ENCODE data around the gene MALT1.

The MALT1 gene

DNA sequence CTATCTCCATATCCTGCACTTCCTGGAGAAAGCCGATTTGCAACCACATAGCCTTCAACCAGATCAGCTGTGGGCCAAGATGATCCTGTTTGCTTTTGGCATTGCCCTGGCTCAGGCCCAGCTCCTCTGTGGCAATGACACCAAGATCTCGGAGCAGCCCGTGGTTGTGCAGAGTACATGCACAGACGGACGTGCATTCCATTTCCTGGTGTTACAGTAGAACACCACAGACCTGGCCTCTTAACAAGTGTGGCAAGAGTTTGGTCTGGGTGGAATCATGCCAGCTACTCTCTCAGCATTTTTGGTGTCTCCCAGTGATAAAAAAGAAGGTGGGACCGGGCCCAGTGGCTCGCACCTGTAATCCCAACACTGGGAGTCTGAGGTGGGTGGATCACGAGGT, 20.0 kb downstream of the MALT1 start:
- DNase-seq (ENCODE audit: low read depth in 2 of 2): no peak

DNA sequence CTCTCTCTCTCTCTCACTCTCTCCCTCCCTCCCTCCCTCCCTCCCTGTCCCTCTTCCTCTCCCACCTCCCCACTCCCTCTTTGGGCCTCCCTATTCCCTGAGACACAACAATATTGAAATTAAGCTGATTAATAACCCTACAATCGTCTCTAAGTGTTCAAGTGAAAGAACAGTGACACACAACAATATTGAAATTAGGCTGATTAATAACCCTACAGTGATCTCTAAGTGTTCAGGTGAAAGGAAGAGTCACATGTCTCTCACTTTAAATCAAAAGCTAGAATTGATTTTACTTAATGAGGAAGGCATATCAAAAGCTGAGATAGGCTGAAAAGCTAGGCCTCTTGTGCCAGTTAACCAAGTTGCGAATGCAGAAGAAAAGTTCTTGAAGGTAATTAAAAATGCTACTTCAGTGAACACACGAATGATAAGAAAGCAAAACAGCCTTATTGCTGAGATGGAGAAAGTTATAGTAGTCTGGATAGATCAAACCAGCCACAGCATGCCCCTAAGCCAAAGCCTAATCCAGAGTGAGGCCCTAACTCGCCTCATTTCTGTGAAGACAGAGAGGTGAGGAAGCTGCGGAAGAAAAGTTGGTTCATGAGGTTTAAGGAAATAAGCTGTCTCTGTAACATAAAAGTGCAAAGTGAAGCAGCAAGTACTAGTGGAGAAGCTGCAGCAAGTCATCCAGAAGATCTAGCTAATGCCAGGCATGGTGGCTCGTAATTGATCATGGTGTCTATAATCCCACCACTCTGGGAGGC, 21.3 kb downstream of the MALT1 start:
- DNase-seq (ENCODE audit: low read depth in 2 of 2): no peak

DNA sequence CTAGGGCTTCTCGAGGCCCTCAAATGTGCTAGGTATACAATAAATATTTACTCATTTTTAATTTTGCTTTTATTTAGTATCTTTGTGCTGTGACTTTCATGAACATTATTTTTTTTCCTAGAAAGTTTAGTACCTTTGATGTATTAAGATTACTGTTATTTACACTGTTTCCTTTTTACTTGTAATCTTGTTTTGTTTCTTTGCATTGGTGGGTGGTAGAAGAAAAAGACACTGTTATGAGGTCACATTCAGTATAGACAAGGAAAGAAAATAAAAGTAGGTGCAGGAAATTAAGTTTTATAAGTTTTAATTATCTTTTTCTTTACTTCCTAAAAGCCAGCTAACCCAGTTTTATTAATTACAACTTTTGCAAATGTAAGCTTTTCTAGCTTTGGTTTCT, 23.0 kb downstream of the MALT1 start:
- DNase-seq (ENCODE audit: low read depth in 2 of 2): no peak

DNA sequence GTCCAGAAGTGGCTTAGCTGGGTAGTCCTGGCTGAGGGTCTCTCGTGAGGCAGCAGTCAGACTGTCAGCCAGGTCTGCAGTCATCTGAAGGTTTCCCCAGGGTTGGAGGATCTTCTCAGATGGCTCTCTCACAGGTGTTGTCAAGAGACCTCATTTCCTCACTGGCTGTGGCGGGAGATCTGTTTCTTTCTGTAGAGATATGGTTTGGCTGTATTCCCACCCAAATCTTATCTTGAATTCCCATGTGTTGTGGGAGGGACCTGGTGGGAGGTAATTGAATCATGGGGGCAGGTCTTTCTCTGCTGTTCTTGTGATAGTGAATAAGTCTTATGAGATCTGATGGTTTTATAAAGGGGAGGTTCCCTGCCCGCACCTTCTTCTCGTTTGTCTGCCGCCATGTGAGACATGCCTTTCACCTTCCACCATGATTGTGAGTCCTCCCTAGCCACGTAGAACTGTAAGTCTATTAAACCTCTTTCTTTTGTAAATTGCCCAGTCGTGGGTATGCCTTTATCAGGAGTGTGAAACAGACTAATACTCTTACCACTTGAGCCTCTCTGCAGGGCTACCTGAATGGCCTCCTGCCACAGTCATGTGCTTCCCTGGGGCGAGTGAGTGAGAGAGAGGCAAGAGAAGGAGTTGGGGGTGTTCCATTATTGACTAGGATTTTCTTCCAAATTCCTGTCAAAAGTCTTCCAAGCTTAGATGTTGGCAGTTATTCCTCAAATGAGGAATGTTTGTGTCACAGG, 23.6 kb downstream of the MALT1 start:
- DNase-seq (ENCODE audit: low read depth in 2 of 2): no peak

DNA sequence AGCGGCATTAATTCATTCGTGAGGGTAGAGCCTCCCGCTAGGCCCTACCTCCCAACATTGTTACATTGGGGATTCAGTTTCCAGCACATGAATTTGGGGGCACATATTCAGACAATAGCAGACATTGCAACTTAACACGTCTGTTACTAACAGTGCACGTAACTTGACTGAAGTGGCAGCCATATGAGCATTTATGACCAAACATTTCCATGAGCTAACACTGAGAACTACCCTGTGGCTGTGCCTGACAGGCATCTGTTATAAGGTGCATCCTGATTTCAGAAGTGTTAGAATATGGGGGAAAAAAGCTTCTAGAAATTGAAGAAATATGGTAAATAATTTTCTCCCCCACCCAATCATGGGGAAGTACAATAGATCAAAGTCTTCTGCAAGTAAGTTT, 24.5 kb downstream of the MALT1 start:
- DNase-seq (ENCODE audit: low read depth in 2 of 2): no peak

DNA sequence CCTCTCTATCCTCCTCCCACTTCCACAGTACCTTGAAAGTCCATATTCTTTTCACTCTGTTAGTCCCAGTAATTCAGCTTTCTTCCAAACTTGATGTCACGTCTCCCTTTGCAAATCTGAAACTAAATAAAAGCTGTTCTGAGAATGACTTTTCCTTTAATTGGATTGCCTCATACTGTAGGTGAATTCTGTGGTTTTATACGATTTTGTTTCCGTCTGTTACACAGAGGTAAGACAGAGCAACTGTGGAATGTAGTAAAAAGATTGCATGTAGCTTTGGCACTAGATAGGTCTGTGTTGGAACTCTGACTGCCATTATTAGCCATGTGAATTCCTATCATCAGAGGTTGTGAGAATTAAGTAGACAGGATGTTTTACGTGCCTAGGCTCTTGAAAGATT, 25.9 kb downstream of the MALT1 start:
- no peak for DNase-seq (ENCODE audit: low read depth in 2 of 2)

DNA sequence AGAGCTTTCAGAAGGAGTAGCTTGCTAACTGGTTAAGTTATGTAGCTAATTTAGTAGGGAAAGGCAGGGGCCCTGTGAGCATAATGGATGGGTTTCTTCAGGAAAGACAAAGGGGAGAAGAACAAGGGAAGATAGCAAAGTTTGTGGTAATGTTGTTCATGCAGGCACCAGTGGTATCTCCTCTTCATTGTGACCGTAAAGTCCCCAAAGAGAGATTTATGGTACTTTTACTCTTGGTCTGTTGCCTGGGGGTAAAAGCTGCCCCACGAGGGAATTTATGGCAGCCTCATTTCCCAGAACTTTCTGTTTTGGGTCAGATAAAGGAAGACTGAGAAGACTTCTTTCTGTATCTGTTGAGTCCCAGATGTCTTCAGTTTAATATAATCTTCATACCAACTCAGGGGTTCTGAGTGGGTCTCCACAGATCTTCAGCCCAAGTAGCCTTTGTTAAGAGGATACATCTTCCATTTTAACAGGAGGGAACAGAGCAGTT, 27.5 kb downstream of the MALT1 start:
- DNase-seq (ENCODE audit: low read depth in 2 of 2): no peak

DNA sequence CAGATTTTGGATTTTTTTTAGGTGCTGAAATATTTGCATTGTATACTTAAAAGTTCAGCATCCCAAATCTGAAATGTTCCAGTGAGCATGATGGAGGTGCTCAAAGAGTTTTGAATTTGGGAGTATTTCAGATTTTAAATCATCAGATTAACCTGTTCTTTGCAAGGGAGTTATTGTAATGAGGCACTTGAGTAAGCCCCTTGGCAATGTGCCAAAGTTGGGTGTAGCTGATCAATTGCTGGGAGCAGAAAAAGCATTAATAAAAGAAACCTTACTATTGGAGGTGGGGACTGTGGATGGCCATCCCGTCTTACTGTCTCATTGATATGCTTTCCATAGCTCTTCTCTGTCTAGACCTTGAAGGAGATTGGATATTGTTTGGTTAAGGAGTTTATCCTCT, 28.3 kb downstream of the MALT1 start:
- DNase-seq (ENCODE audit: low read depth in 2 of 2): no peak

DNA sequence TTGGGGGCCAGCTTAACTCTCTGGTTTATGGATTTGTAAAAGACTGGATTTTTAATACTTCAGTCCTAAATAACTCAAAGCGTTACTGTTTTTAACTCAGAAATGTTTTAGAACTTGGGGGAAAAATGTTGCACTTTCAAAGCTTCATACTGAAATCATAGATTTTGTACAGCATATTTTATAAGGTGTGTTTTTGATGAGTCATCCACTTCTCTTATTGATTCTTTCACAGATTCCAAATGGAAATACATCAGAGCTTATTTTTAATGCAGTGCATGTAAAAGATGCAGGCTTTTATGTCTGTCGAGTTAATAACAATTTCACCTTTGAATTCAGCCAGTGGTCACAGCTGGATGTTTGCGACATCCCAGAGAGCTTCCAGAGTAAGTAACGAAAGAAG, 28.9 kb downstream of the MALT1 start:
- DNase-seq (ENCODE audit: low read depth in 2 of 2): no peak

DNA sequence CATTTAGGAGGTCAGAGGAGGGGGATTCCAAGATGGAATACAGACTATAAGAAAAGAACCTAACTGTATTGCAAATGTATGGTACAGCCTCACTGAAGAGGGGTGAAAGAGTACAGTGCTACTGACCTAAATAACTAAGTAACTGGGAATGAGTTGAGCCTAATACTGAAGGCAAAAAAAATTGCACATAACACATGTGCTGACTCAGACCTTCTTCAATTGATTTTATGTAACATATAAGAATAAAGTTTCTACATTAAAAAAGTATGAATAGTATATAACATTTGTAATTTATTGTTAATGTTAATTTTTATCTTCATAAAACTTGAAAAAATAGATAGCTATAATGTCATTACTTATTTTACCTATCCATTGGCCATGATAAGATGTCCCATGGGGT, 41.7 kb downstream of the MALT1 start:
- DNase-seq (ENCODE audit: low read depth in 2 of 2): no peak

DNA sequence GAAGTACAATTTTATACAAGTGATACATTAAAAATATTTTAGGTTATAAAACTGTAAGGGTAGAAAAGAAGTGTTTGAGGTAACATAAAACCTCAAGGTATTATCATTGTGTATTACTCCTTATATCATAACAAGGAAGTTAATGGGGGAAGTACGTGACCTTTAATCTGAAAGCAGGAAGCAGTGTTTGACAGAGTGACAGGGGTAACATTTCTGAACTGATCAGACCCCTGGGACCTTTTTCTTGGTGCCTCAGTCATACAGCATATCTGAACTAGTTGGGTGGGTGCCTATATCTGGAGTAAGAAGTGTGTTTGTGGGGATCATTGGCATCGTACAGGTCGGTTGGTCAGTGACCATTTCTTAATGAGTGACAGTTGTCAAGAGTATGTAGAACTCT, 43.0 kb downstream of the MALT1 start:
- no peak for DNase-seq (ENCODE audit: low read depth in 2 of 2)

DNA sequence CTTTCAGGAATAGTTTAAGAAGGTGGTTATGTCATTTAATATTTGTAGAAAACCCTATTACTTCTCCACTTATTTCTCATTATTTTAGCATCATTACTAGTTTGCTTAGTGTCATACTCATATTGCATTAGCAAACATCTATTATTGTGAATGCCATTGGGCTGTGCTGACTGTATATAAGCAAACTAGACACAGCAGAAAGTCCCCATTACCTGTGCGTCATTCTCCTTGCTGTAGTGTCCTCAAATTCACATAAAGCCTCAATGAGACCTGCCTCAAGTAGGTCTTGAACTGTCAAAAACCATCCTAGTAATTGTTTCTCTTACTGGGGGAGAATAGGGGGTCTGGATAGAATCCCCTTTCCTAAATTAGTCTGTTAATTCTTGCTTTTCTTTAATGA, 43.6 kb downstream of the MALT1 start:
- DNase-seq (ENCODE audit: low read depth in 2 of 2): no peak

DNA sequence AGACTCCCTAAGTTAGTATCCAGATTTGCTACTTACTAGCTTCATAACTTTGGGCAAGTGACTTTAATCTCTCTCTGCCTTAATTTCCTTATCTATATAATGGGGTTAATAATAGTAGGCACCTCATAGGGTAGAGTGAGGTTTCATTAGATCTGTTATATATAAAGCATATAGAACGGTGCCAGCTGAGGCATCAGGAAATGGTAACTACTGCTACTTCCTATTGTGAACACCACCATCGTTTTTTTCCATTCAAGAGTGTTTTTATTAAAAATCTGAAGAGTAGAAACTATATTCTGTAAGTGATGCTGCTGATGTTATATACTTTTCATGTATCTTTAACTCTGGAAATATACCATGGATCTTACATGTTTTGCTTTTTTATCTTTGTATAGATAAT, 44.3 kb downstream of the MALT1 start:
- no peak for DNase-seq (ENCODE audit: low read depth in 2 of 2)

DNA sequence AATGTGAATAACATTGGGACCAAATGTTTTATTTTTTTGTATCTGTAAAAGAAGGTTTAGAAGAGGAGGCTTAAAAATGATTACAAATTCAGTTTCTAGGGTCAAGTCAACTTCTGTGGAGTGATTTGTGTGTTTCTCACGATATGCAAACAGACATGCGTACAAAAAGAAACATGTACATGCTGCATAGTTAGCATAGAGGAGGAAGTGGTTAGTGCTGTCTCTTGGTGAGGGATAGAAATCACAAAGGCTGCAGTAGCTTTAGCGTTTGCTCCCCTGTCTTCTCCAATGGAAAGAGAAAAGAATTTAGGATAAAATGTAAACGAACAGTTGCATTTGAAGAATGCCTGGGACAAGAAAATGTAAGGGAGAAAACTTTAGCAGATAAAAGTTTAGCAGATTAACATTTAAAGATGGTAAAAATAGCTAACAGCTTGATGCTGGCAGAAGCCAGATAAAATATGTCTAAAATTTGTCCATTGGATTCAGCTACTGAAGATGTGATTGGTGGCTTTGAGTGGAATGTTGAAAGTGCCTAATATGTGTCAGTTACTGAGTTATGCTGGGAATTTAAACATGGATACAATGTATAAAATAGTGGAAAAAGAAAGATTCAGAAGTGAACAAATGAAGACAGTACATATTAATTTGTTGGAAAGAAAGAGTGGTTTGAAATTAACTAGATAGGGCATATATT, 44.9 kb downstream of the MALT1 start:
- peak in 1 of 2 donors; percentile 7 for DNase-seq (ENCODE audit: low read depth in 2 of 2)

DNA sequence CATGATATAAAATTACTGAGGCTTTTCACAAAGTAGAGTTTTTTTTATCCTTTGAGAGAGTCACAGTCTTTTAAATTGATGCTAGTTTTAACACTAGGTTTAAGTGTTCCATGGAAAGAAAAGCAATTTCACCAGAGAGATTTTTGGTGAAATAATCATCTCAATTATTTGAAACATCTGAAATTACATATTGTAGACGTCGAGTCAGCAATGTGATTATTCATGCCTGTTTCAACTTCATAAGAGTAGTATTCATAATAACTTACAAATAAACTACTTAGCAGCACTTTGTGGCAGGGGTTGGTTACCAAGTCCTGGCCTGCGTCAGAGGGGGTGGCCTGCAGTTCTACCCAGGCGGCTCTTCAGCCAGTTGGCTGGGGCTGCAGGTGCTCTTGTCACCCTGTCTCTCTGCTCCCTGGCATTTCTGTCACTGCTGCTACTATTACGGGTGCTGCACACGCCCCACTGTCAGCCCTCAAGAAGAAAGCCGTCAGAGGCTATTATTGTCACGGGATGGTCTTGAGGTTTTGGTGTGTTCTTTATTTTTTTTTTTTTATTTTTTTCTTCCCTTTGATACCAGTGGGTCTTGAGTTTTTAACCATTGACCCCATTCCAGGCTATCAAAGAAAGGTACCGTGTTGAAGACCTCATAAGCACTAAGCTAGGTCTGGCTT, 50.4 kb downstream of the MALT1 start:
- no peak for DNase-seq (ENCODE audit: low read depth in 2 of 2)

DNA sequence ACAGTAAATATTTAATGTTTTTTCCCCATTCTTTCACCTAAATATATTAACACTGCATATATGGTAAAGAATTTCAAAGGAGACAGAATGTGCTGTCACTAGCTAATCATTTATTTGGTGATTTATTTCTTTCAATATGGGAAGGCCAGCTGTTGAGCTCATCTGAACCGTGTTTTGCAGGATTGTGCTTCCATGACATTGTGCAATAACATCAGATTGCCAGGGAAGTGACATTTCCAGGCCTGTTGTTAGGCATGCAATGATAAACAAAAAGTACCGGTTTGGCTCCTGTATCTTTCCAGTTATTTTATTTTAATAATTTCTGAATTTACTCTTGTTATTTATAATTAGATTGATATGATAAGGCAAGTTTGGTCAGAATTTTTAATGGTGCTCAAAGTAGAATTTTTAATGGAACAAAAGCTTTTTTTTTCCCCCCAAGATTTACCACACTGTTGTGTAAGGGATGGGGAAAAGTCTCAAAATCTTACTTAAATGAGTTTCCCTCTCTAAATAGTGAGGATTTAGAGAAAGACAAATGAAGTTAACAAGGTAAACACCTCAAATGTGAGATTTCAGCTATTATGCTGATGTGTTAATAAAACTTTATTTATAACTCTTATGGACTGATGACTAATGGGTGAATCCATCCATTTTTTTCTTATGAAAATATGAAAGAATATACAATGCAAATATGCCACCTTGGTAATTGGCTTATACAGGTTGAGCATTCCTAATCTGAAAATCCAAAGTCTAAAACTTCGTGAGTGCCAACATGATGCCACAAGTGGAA, 52.7 kb downstream of the MALT1 start:
- DNase-seq (ENCODE audit: low read depth in 2 of 2): no peak

DNA sequence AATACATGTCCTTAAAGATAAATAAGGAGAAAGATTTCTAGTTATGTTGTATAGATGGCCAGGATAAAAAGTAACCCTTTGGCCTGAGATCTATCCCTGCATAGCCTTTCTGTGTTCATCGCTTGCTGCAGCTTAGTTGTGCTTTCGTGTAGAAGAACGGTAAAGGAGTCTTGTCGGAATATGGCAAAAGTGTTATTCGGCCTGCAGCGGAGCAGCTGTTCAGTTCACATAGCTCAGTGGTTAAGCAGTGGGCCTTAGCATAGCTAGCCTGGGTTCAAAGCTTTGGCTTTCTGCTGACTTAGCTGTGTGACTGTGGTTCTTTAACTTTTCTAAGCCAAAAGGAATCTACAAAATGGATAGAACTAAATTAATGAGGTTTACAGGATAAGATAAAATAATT, 55.4 kb downstream of the MALT1 start:
- no peak for DNase-seq (ENCODE audit: low read depth in 2 of 2)

DNA sequence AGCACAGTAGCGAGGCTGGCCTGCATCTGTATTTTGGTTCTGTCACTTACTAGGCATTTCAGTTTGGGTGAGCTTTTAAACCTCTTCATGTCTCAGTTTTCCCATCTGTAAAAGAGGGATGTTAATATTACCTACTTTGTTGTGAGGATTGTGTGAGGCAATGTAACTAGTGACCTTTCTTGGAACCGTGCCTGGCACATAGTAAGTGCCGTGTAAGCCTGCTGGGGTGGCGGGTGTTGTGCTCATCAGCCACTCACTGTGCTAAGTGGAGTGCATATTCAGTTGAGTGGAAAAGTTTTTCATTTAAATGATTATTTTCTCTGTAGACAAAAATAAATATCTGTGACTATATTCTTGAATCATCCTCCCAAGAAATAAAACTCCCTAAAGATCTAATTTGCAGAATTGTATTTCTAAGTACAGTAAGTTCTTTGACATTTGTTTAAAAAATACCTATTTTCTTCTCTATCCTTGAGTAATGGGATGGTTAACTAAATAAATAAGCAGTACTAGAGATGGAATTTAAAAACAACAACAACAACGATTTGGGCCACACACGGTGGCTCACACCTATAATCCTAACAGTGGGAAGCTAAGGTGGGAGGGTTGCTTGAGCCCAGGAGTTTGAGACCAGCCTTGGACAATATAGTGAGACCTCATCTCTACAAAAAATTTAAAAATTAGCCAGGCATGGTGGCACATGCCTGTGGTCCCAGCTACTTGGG, 56.7 kb downstream of the MALT1 start:
- no peak for DNase-seq (ENCODE audit: low read depth in 2 of 2)

DNA sequence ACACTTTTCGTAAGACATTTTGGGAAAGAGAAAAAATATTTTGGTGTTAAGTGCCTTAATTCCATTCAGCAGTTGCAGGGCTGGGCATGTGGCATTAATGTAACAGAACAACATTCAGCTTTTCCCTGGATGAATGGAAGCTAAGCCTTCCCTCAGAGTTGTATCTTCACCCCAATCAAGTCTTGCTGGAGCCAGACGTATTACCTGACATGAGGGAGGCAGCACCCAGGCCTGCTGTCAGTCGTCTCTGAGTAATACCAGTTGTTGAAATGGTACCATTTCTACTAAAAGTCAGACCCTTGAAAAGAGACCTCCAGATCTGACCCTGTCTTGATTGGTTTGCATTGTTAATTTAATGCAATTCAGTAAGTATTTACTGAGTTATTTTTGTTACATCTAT, 57.5 kb downstream of the MALT1 start:
- no peak for DNase-seq (ENCODE audit: low read depth in 2 of 2)

DNA sequence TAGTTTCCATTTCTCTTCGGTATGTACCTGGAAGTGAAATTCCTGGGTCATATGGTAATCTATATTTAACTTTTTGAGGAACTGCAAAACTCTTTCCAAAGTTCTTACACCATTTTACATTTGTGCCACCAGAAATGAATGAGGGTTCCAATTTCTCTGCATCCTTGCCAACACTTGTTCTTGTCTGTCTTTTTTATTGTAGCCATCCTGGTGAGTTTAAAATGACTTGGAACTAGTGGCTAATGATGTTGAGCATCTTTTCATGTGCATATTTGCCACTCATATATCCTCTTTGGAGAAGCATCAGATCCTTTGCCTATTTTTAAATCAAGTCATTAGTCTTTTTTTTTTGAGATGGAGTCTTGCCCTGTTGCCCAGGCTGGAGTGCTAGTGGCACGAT, 59.4 kb downstream of the MALT1 start:
- DNase-seq (ENCODE audit: low read depth in 2 of 2): no peak

DNA sequence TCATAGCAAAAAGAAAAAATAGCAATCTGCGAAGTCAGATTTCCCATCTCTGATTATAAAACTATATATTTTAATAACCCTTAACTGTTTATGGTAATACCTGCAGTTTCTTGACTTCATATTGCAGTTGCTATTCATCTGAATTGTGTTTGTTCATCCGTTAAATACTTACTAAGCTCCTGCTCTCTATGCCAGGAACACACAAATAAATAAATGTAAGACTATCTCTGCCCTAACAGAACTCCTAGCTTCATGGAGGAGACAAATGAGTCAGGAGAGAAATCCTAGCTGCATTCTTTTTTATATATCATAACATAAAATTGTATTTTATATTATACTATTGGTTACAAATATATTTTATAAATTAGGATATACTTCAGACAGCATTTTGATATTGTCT, 61.2 kb downstream of the MALT1 start:
- no peak for DNase-seq (ENCODE audit: low read depth in 2 of 2)
